GM23338 (cell line): Measurements from ENCODE around the gene EFTUD2. TPM values are rescaled to one million over a fixed set of nuclear protein-coding genes. Genes with fewer than 3 reads are reported as not detected.

Experiments used
- ATAC-seq: fragments of 200-7000 bp; cut with Tn5 transposase; 3 replicates; pipeline ENCODE4 v1.9.1; 2020
- DNase-seq: peaks from one replicate; pipeline ENCODE4 v3.0.0-alpha.2; 2015; ENCODE audit warnings: low spot score
- H2AFZ ChIP-seq: fragments of 200-600 bp; sonication (generic); 2 replicates; pipeline ENCODE4 v1.8.0; 2016; ENCODE audit warnings: antibody characterized with exemption, mild to moderate bottlenecking, moderate library complexity
- H3F3A ChIP-seq: fragments of 200-600 bp; sonication (generic); replicated peaks from 2 replicates; pipeline ENCODE4 v1.8.0; 2017; ENCODE audit warnings: antibody characterized with exemption, mixed run types, low read depth
- H3K27ac ChIP-seq: fragments of 200-600 bp; sonication (generic); 2 replicates; pipeline ENCODE4 v1.6.1; 2016; ENCODE audit warnings: low read depth
- H3K27me3 ChIP-seq: fragments of 200-600 bp; sonication (generic); 2 replicates; pipeline ENCODE4 v1.8.0; 2016; ENCODE audit warnings: mild to moderate bottlenecking, mixed run types, moderate library complexity; ENCODE audit not compliant: insufficient read depth
- H3K36me3 ChIP-seq: fragments of 200-600 bp; sonication (generic); 2 replicates; pipeline ENCODE4 v1.8.0; 2016; ENCODE audit warnings: mild to moderate bottlenecking; ENCODE audit not compliant: insufficient read depth
- H3K4me1 ChIP-seq: fragments of 200-600 bp; sonication (generic); 2 replicates; pipeline ENCODE4 v1.8.0; 2016; ENCODE audit warnings: mild to moderate bottlenecking, moderate library complexity; ENCODE audit not compliant: insufficient read depth
- H3K4me2 ChIP-seq: fragments of 200-600 bp; sonication (generic); 2 replicates; pipeline ENCODE4 v1.7.1; 2017; ENCODE audit warnings: mixed run types
- H3K4me3 ChIP-seq: fragments of 200-600 bp; sonication (generic); 2 replicates; pipeline ENCODE4 v1.6.1; 2016; ENCODE audit warnings: mixed run types
- H3K79me2 ChIP-seq: fragments of 200-600 bp; sonication (generic); replicated peaks from 2 replicates; pipeline ENCODE4 v1.8.0; 2017; ENCODE audit warnings: mild to moderate bottlenecking; ENCODE audit not compliant: insufficient read depth
- H3K9me2 ChIP-seq: fragments of 200-600 bp; sonication (generic); 2 replicates; pipeline ENCODE4 v1.8.0; 2017; ENCODE audit not compliant: insufficient read depth
- H4K20me1 ChIP-seq: fragments of 200-600 bp; sonication (generic); replicated peaks from 2 replicates; pipeline ENCODE4 v1.8.0; 2017; ENCODE audit warnings: mild to moderate bottlenecking; ENCODE audit not compliant: insufficient read depth
- H3K27ac Mint-ChIP-seq: 2 replicates; pipeline ENCODE4 v1.8.0; 2020; ENCODE audit warnings: inconsistent platforms, mild to moderate bottlenecking, moderate library complexity, mixed read lengths
- H3K27me3 Mint-ChIP-seq: 3 replicates; pipeline ENCODE4 v1.8.0; 2022; ENCODE audit warnings: low read depth, mild to moderate bottlenecking, moderate library complexity, mixed read lengths, inconsistent platforms; ENCODE audit not compliant: insufficient read depth, poor library complexity
- H3K36me3 Mint-ChIP-seq: 3 replicates; pipeline ENCODE4 v1.8.0; 2021; ENCODE audit warnings: low read depth, mild to moderate bottlenecking, inconsistent platforms, moderate library complexity, mixed read lengths
- H3K4me1 Mint-ChIP-seq: 3 replicates; pipeline ENCODE4 v1.8.0; 2020; ENCODE audit warnings: mild to moderate bottlenecking, inconsistent platforms, mixed read lengths
- H3K4me3 Mint-ChIP-seq: 3 replicates; pipeline ENCODE4 v1.8.0; 2021; ENCODE audit warnings: moderate library complexity, mild to moderate bottlenecking, inconsistent platforms, mixed read lengths
- H3K9me3 Mint-ChIP-seq: 3 replicates; pipeline ENCODE4 v1.8.0; 2020; ENCODE audit warnings: moderate library complexity, mild to moderate bottlenecking, inconsistent platforms, mixed read lengths
- CREB1 ChIP-seq: fragments of 250-450 bp; sonication (Bioruptor Pico); IDR thresholded peaks from 2 replicates; pipeline ENCODE4 v1.5.0; 2020; ENCODE audit warnings: low read depth, mild to moderate bottlenecking, moderate library complexity
- ETS1 ChIP-seq: IDR thresholded peaks from 2 replicates; pipeline ENCODE4 v1.6.1; 2016; ENCODE audit warnings: antibody characterized with exemption
- EZH2 ChIP-seq: fragments of 200-600 bp; sonication (generic); IDR thresholded peaks from one replicate; pipeline ENCODE4 v1.8.0; 2017; ENCODE audit warnings: antibody characterized with exemption, mild to moderate bottlenecking, low read depth; ENCODE audit not compliant: unreplicated experiment
- EZH2phosphoT487 ChIP-seq: fragments of 200-600 bp; sonication (generic); IDR thresholded peaks from one replicate; pipeline ENCODE4 v1.8.1; 2018; ENCODE audit warnings: antibody characterized with exemption; ENCODE audit not compliant: unreplicated experiment
- JUNB ChIP-seq: IDR thresholded peaks from one replicate; pipeline ENCODE4 v1.6.1; 2016; ENCODE audit warnings: antibody characterized with exemption; ENCODE audit not compliant: unreplicated experiment
- NANOG ChIP-seq: IDR thresholded peaks from 2 replicates; pipeline ENCODE4 v1.6.1; 2016; ENCODE audit warnings: antibody characterized with exemption, borderline replicate concordance
- POLR2AphosphoS5 ChIP-seq: IDR thresholded peaks from 2 replicates; pipeline ENCODE4 v1.6.1; 2016; ENCODE audit warnings: antibody characterized with exemption, low read depth
- STAT1 ChIP-seq: IDR thresholded peaks from one replicate; pipeline ENCODE4 v1.6.1; 2016; ENCODE audit warnings: antibody characterized with exemption; ENCODE audit not compliant: unreplicated experiment
- ZNF114 ChIP-seq: fragments of 250-450 bp; sonication (Bioruptor Pico); IDR thresholded peaks from 2 replicates; pipeline ENCODE4 v1.5.0; 2020; ENCODE audit warnings: mild to moderate bottlenecking, moderate library complexity
- ZNF331 ChIP-seq: fragments of 250-450 bp; sonication (Bioruptor Pico); IDR thresholded peaks from 2 replicates; pipeline ENCODE4 v1.5.0; 2020; ENCODE audit warnings: low read depth, mild to moderate bottlenecking, moderate library complexity
- ZNF462 ChIP-seq: fragments of 250-450 bp; sonication (Bioruptor Pico); IDR thresholded peaks from 2 replicates; pipeline ENCODE4 v1.5.0; 2020; ENCODE audit warnings: mild to moderate bottlenecking, moderate library complexity
- polyA plus RNA-seq: library from polyadenylated mRNA; unstranded; fragments of >200 nt; fragmentation: Nextera tagmentation; extraction: Ambion mirVana; gene quantifications from 2 replicates; pipeline ENCODE4 v1.2.1, GENCODE V29; 2016
- total RNA-seq: library from RNA; depleted of rRNA; stranded (reverse); fragments of >200 nt; shearing (Covaris generic); gene quantifications from 2 replicates; pipeline ENCODE4 v1.2.3, GENCODE V29; 2014
- TF ChIP-seq, protein P1 (sequence below), 2 experiments: fragments of 200-600 bp in 1 of 2; sonication (generic) in 1 of 2; conservative IDR thresholded peaks; 2 replicates each; pipeline versions ENCODE4 v1.5.1 to v1.6.1; 2016 to 2017; ENCODE audit warnings: antibody characterized with exemption in 2 of 2, low read depth in 2 of 2, mild to moderate bottlenecking in 2 of 2, moderate library complexity in 1 of 2
- TF ChIP-seq, protein P2 (sequence below): IDR thresholded peaks from one replicate; pipeline ENCODE4 v1.6.1; 2018; ENCODE audit warnings: antibody characterized with exemption; ENCODE audit not compliant: unreplicated experiment

The EFTUD2 gene
- total and polyA plus RNA-seq, 2 experiments from 2014 or later, result 61.6 to 196 TPM

DNA sequence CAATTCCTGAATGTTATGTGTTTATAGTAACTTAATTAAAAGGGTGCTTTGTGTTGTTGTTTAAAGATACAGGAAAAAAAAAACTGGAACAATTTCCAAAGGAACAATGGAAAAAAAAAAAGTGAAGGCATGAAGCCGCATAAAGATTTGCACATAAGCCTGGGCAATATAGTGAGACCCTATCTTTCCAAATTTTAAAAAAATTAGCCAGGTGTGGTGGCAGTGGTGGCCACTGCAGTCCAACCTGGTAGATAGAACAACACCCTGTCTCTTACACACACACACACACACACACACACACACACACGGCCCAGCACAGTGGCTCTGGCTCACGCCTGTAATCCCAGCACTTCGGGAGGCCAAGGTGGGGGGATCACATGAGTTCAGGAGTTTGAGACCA, 91.1 kb downstream of the EFTUD2 start:
- H3K79me2 ChIP-seq, result peaks cover 97% of the 10 kb centered on the region
- peaks cover 9% of the 10 kb centered on the region; the same call in 1 of the 2 replicates for H3K4me1 ChIP-seq
- H3K36me3 ChIP-seq, result peaks cover 27% of the 10 kb centered on the region
- no peak overlapping the region for H2AFZ ChIP-seq
- no peak overlapping the region; the same call in 1 of the 2 replicates for H3K27ac ChIP-seq
- TF ChIP-seq, protein P1, sequence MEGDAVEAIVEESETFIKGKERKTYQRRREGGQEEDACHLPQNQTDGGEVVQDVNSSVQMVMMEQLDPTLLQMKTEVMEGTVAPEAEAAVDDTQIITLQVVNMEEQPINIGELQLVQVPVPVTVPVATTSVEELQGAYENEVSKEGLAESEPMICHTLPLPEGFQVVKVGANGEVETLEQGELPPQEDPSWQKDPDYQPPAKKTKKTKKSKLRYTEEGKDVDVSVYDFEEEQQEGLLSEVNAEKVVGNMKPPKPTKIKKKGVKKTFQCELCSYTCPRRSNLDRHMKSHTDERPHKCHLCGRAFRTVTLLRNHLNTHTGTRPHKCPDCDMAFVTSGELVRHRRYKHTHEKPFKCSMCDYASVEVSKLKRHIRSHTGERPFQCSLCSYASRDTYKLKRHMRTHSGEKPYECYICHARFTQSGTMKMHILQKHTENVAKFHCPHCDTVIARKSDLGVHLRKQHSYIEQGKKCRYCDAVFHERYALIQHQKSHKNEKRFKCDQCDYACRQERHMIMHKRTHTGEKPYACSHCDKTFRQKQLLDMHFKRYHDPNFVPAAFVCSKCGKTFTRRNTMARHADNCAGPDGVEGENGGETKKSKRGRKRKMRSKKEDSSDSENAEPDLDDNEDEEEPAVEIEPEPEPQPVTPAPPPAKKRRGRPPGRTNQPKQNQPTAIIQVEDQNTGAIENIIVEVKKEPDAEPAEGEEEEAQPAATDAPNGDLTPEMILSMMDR (conservative IDR thresholded peaks at IDR 0.05; ENCODE audit: low read depth in 2 of 2), result no peak
- no peak for TF ChIP-seq POLR2AphosphoS5
- no peak for TF ChIP-seq ETS1
- TF ChIP-seq ZNF114, result no peak
- no peak for TF ChIP-seq ZNF331
- TF ChIP-seq CREB1 (CRISPR knock-in tag), result no peak
- no peak for TF ChIP-seq JUNB
- TF ChIP-seq, protein P2, sequence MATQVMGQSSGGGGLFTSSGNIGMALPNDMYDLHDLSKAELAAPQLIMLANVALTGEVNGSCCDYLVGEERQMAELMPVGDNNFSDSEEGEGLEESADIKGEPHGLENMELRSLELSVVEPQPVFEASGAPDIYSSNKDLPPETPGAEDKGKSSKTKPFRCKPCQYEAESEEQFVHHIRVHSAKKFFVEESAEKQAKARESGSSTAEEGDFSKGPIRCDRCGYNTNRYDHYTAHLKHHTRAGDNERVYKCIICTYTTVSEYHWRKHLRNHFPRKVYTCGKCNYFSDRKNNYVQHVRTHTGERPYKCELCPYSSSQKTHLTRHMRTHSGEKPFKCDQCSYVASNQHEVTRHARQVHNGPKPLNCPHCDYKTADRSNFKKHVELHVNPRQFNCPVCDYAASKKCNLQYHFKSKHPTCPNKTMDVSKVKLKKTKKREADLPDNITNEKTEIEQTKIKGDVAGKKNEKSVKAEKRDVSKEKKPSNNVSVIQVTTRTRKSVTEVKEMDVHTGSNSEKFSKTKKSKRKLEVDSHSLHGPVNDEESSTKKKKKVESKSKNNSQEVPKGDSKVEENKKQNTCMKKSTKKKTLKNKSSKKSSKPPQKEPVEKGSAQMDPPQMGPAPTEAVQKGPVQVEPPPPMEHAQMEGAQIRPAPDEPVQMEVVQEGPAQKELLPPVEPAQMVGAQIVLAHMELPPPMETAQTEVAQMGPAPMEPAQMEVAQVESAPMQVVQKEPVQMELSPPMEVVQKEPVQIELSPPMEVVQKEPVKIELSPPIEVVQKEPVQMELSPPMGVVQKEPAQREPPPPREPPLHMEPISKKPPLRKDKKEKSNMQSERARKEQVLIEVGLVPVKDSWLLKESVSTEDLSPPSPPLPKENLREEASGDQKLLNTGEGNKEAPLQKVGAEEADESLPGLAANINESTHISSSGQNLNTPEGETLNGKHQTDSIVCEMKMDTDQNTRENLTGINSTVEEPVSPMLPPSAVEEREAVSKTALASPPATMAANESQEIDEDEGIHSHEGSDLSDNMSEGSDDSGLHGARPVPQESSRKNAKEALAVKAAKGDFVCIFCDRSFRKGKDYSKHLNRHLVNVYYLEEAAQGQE, result no peak
- no peak for TF ChIP-seq EZH2
- no peak for TF ChIP-seq EZH2phosphoT487
- TF ChIP-seq ZNF462 (CRISPR knock-in tag), result no peak
- TF ChIP-seq STAT1, result no peak
- no peak for TF ChIP-seq NANOG
- H3K4me2 ChIP-seq, result no peak overlapping the region
- peak overlapping the region; percentile 62; the same call in 1 of the 2 replicates for H3K27ac Mint-ChIP-seq
- ATAC-seq (no peak), DNase-seq (no peak)
- H3K36me3 Mint-ChIP-seq, result peaks cover 57% of the 10 kb centered on the region
- H3K4me1 Mint-ChIP-seq, result peaks cover 6% of the 10 kb centered on the region; the same call in 2 of the 3 replicates
- peaks cover 79% of the 10 kb centered on the region for H4K20me1 ChIP-seq
- peaks cover 4% of the 10 kb centered on the region; the same call in 1 of the 2 replicates for H3F3A ChIP-seq
- H3K9me2 ChIP-seq, result no peaks in the 10 kb centered on the region
- H3K27me3 ChIP-seq, result no peaks in the 10 kb centered on the region
- peaks cover 10% of the 10 kb centered on the region for H3K27me3 Mint-ChIP-seq
- H3K4me3 ChIP-seq, result no peak overlapping the region
- no peaks in the 10 kb centered on the region for H3K9me3 Mint-ChIP-seq
- H3K4me3 Mint-ChIP-seq, result no peak overlapping the region
